HEK293T (cell line): ENCODE data around the gene MYEOV.

Source experiments
- CTCF ChIA-PET: fragments of 350-600 bp; formaldehyde crosslinking; extraction: SDS; loops from one replicate; lab custom pipeline; 2021; ENCODE audit warnings: antibody characterized with exemption, inconsistent platforms; lab: Yijun Ruan, JAX
- POLR2A ChIA-PET: fragments of 350-600 bp; formaldehyde crosslinking; extraction: SDS; loops from one replicate; lab custom pipeline; 2020; ENCODE audit warnings: antibody characterized with exemption, inconsistent platforms; lab: Yijun Ruan, JAX
- DNase-seq: peaks from one replicate; pipeline ENCODE4 v3.0.0; 2012; ENCODE audit warnings: mixed read lengths; ENCODE audit errors: extremely low spot score
- ARNT ChIP-seq: fragments of 450-650 bp; IDR thresholded peaks from 2 replicates; pipeline ENCODE4 v1.6.1; 2017; ENCODE audit warnings: mild to moderate bottlenecking
- BHLHE40 ChIP-seq: fragments of 450-650 bp; IDR thresholded peaks from 2 replicates; pipeline ENCODE4 v1.6.1; 2016; ENCODE audit warnings: mild to moderate bottlenecking, moderate library complexity, borderline replicate concordance
- CTBP1 ChIP-seq: fragments of 450-650 bp; IDR thresholded peaks from 2 replicates; pipeline ENCODE4 v1.6.1; 2016; ENCODE audit warnings: borderline replicate concordance
- ELF4 ChIP-seq: fragments of 450-650 bp; IDR thresholded peaks from 2 replicates; pipeline ENCODE4 v1.6.1; 2017; ENCODE audit warnings: antibody characterized with exemption
- FOXA1 ChIP-seq: fragments of 450-650 bp; IDR thresholded peaks from 2 replicates; pipeline ENCODE4 v1.6.1; 2016; ENCODE audit warnings: mild to moderate bottlenecking
- FOXK2 ChIP-seq: fragments of 450-650 bp; IDR thresholded peaks from 2 replicates; pipeline ENCODE4 v1.6.1; 2016; ENCODE audit warnings: mild to moderate bottlenecking
- FOXM1 ChIP-seq: fragments of 450-650 bp; IDR thresholded peaks from 2 replicates; pipeline ENCODE4 v1.6.1; 2017; ENCODE audit warnings: mild to moderate bottlenecking, borderline replicate concordance
- HDGF ChIP-seq: fragments of 450-650 bp; IDR thresholded peaks from 2 replicates; pipeline ENCODE4 v1.6.1; 2017; ENCODE audit warnings: antibody characterized with exemption, borderline replicate concordance
- L3MBTL2 ChIP-seq: fragments of 450-650 bp; conservative IDR thresholded peaks from 2 replicates; pipeline ENCODE4 v1.6.1; 2016; ENCODE audit warnings: mild to moderate bottlenecking
- LEF1 ChIP-seq: fragments of 450-650 bp; IDR thresholded peaks from 2 replicates; pipeline ENCODE4 v1.6.1; 2017; ENCODE audit warnings: mild to moderate bottlenecking, borderline replicate concordance
- NFRKB ChIP-seq: fragments of 450-650 bp; IDR thresholded peaks from 2 replicates; pipeline ENCODE4 v1.6.1; 2016; ENCODE audit warnings: mild to moderate bottlenecking, moderate library complexity
- PKNOX1 ChIP-seq: fragments of 450-650 bp; IDR thresholded peaks from 2 replicates; pipeline ENCODE4 v1.6.1; 2016
- SP1 ChIP-seq: fragments of 450-650 bp; IDR thresholded peaks from 2 replicates; pipeline ENCODE4 v1.6.1; 2017
- SUZ12 ChIP-seq: fragments of 450-650 bp; IDR thresholded peaks from 2 replicates; pipeline ENCODE4 v1.6.1; 2016; ENCODE audit warnings: mild to moderate bottlenecking
- TARDBP ChIP-seq: fragments of 450-650 bp; IDR thresholded peaks from 2 replicates; pipeline ENCODE4 v1.6.1; 2016
- ZNF384 ChIP-seq: fragments of 450-650 bp; IDR thresholded peaks from 2 replicates; pipeline ENCODE4 v1.6.1; 2016

The MYEOV gene

GRCh38 chr11:69333879-69334278 lies 39.9 kb downstream of the MYEOV start:
- CTCF ChIA-PET = no interaction called here
- POLR2A ChIA-PET = no interaction called here
- TF ChIP-seq LEF1 (no peak), CTBP1 (no peak), FOXK2 (no peak), FOXA1 (no peak), ELF4 (no peak), NFRKB (no peak), BHLHE40 (no peak), HDGF (no peak), L3MBTL2 (no peak), SUZ12 (no peak), PKNOX1 (no peak), ARNT (no peak), TARDBP (no peak), SP1 (no peak), ZNF384 (no peak), FOXM1 (no peak)
- DNase-seq = no peak

GRCh38 chr11:69335007-69335780 lies 41.2 kb downstream of the MYEOV start:
- DNase-seq = no peak
- ChIA-PET POLR2A (no interaction called here), CTCF (interaction anchor here (0.6 kb wide), 1 partner anchor 16 kb away, joined by 3 read pairs; no protein-coding TSS in a partner anchor)
- TF ChIP-seq L3MBTL2 (no peak), BHLHE40 (no peak), CTBP1 (no peak), SP1 (no peak), FOXK2 (no peak)

- TF ChIP-seq SUZ12 = no peak
- TF ChIP-seq L3MBTL2 = no peak
- ChIA-PET POLR2A (no interaction called here), CTCF (interaction anchor here (0.6 kb wide), 1 partner anchor 16 kb away, joined by 3 read pairs; no protein-coding TSS in a partner anchor)
- DNase-seq = no peak
Observed at GRCh38 chr11:69335781-69336405, 41.9 kb downstream of the MYEOV start.

- ChIA-PET CTCF (no interaction called here), POLR2A (no interaction called here)
- TF ChIP-seq ELF4 = no peak
- no peak for TF ChIP-seq BHLHE40
- no peak for TF ChIP-seq SP1
- TF ChIP-seq FOXA1 = no peak
- no peak for TF ChIP-seq PKNOX1
- TF ChIP-seq TARDBP = no peak
- TF ChIP-seq ZNF384 = no peak
- TF ChIP-seq CTBP1 = no peak
- no peak for TF ChIP-seq ARNT
- no peak for TF ChIP-seq FOXK2
- TF ChIP-seq LEF1 = no peak
- TF ChIP-seq SUZ12 = no peak
- DNase-seq = no peak
Observed at GRCh38 chr11:69337211-69337721, 43.3 kb downstream of the MYEOV start.

GRCh38 chr11:69339041-69339733 lies 45.2 kb downstream of the MYEOV start:
- no peak for DNase-seq
- ChIA-PET CTCF (no interaction called here), POLR2A (no interaction called here)
- TF ChIP-seq L3MBTL2 (no peak), ELF4 (no peak), FOXA1 (no peak), HDGF (no peak), LEF1 (no peak), SP1 (no peak), SUZ12 (no peak), NFRKB (no peak), PKNOX1 (no peak), CTBP1 (no peak), ARNT (no peak)

GRCh38 chr11:69339983-69340565 lies 46.1 kb downstream of the MYEOV start:
- TF ChIP-seq FOXA1 (no peak), PKNOX1 (no peak)
- ChIA-PET CTCF (no interaction called here), POLR2A (no interaction called here)
- DNase-seq = no peak
